NCI-H345 treated with DMSO at 0.1 percent for 48 hours (cell line): ENCODE results near the gene DHCR24.
"Not testable (repeated sequence)": the region's sequence is repeated elsewhere in the genome, so short reads cannot be mapped to it uniquely, and the experiment has no call there.

Source experiments
- DNase-seq: peaks from one replicate; lab custom pipeline; 2025; ENCODE audit not compliant: unreplicated experiment; lab: John Stamatoyannopoulos, UW

The DHCR24 gene

DNA sequence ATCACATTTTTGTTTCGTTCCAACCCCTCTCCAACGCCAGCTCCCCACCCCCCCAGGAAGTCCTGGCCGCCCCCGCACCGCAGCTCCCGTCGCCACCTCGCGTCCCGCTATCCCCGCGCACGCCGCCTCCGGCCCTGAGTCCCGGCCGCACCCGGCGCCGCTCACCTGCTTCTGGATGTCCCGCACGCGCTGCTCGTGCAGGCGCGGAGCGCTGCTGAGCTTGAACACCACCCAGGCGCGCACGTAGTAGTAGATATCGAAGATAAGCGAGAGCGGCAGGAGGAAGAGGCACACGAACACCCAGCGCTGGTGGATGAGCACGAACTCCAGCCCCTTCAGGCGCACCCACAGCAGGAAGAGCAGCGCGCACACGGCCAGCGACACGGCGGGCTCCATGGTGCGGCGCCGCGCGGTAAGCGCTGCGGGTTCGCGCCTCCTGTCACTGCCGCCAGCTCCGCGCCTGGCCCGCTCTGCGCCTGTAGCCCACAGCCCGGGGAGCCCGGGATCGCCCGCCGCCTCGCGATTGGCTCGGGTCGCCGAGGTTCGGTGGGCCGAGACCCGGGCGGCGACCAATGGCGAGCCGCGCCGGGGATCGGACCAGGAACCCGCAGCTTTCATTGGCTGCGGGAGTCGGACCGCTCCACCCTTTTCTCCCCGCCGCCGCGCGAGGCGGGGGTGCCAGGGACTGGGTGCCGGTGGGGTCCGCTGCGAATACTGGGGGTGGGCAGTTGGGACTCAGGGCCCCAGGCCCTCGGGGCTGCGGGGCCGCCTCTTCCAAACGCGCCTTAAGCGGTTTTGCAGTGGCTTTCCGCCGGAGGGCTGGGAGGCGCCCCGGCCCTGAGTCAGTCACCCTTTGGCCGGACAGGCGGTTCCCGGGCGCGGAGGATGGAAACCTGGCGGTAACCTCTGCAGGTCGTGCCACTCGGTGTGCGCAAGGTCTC is at the start of gene DHCR24:
DHCR24 (minus strand) TSS at position 472 of the 941 bp plus-strand sequence; CDS start at position 396, 76 bp downstream.
- peak; percentile 78 for DNase-seq

GRCh38 chr1:54936791-54937190 is 49.8 kb upstream of the DHCR24 start:
- DNase-seq = no peak

- DNase-seq = no peak
These were observed 47.9 kb upstream of the DHCR24 start for GRCh38 chr1:54934869-54935268.

DNA sequence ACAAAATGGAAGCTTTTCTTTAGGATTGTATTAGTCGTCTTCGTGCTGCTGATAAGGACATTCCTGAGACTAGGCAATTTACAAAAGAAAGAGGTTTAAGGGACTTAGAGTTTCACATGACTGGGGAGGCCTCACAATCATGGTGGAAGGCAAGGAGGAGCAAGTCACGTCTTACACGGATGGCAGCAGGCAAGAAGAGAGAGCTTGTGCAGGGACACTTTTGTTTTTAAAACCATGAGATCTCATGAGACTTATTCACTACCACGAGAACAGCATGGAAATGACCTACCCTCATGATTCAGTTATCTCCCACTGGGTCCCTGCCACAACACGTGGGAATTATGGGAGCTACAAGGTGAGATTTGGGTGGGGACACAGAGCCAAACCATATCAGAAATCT is 47.1 kb upstream of the DHCR24 start:
- not testable (repeated sequence) for DNase-seq

- no peak for DNase-seq
These were observed 44.4 kb upstream of the DHCR24 start for GRCh38 chr1:54931275-54931840.

DNA sequence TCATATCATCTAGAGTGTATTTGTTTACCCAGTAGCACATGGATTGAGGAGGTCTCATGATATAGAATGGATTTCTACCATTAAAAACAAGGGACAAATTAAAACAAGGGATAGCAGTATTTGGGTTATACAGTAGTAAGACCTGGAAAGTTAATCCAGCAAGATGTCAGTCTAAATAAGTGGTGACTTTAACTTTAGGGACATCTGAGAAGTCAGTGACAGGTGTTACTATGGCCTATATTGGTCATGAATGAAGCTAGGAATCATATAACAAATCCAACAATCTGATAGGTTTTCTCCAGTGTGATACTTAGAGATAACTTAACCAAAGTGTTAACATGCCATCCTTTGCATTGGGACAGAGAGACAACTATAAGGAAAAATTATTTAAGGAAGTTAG is 42.7 kb upstream of the DHCR24 start:
- no peak for DNase-seq

DNA sequence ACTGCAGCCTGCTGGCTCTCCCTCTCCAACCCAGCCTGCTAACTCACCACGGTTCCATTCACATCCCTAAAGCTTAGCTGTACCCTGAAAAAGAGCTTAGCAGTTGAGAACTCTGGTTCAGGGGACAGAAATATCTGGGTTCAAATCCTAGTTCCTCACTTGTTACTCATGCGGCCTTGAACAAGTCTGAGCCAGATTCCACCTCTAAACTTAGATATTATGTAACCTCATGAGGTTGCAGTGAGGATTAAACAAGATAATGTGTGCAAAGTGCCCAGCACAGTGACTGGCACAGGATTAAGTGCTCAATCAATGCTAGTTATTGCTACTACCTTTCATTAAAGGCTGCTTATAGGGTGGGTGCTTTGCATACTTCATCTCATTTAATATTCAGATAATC is 41.3 kb upstream of the DHCR24 start:
- DNase-seq = no peak

GRCh38 chr1:54927472-54928240 is 40.7 kb upstream of the DHCR24 start:
- DNase-seq = no peak

DNA sequence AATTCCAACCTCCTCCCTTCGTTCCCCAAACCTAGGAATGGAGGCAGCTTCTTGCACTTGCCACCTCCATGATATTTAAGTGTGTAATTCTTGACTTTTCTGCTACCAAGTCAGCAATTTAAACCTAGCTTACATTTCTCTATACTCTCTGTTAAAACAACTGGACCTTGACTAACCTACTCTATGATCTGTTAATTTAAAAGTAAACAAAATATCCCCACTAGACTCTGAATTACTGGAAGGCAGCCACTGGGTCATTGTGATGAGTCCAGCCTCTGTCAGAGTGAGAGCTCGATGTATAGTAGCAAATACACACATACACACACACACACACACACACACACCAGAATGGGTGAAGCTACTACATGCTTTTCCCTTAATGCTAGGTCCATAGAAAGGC is 40.0 kb upstream of the DHCR24 start:
- no peak for DNase-seq

DNA sequence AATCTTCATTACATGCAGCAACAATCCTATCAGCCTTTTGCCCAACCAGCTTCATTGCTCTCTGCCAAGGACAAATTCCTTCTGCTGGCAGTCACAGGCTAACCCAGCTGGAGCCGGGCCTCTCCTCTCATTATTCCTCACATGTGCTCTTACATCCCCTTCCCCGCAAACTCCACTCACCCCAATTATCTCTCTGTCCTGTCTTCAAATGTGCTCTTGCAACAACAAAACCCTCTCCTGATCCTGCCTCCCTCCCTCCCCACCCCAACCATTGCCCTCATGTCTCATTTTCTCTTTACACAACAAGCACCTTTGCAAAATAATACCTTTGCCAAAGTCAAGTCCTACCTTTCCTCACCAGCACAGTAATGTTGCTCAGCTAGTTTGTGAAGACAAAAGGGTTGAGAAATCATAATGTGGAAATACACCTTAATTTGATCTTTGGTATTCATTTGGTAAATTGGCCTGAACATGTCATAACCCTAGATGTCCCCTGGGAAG is 36.0 kb upstream of the DHCR24 start:
- DNase-seq = no peak

DNA sequence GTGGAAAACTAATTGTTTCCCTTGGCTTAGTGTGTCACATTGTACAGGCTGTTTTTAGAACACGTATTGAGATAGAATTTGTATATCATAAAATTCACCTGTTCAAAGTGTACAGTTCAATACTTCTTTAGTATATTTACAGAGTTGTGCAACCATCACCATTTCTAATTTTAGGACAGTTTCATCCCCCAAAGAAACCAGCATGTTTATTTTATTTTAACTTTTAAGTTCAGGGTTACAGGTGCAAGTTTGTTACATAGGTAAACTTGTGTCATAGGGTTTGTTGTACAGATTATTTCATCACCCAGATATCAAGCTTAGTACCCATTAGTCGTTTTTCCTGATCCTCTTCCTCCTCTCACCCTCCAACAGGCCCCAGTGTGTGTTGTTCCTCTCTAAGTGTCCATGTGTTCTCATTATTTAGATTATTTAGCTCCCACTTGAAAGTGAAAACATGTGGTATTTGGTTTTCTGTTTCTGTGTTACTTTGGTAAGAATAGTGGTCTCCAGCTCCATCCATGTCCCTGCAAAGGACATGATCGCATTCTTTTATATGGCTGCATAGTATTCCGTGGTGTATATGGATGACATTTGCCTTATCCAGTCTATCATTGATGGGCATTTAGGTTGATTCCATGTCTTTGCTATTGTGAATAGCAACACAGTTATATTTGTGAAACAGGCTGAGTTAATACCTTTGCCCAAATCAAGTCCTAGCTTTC is 35.2 kb upstream of the DHCR24 start:
- DNase-seq = no peak

DNA sequence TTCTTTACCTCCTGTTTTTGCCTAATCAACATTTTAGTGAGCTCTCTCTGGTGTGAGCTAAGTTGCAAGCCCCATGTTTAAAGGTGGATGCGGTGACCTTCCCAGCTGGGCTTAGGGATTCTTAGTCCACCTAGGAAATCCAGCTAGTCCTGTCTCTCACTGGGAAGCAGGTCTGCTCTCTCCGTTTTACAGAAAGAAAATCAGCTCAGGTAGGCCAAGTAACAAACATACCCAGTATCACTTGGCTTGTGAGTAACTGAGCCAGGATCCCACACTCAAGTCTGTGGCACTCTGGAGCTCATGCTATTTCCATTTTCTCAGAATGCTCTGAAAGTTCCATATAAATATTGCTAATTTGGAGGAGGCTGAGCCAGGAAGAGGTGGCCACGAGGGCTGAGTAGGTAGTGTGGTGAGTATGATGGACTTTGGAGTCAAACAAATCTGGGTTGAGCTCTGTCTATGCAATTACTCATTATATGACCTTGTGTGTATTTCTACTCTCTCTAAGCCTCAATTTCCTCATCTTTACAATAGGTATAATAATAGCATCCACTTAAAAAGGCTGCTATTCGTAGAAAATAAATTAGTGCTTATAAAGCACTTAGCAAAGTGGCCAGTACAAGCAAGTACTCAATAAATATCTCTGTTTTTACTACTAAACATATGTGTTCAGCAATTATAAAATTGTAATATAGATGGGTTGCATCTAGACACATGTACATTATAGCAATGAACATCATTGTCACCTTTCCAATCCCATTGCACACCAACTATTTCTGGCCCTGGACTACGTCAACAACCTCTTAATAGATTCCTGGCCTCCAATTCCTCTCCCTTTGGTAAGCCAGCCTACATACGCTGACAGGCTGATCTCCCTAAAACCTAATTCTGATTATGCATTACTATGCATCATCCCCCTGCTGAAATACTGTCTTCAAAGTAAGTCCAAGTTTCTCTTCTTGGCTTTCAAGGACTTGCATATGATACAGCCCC is 32.7 kb upstream of the DHCR24 start:
- DNase-seq = no peak

DNA sequence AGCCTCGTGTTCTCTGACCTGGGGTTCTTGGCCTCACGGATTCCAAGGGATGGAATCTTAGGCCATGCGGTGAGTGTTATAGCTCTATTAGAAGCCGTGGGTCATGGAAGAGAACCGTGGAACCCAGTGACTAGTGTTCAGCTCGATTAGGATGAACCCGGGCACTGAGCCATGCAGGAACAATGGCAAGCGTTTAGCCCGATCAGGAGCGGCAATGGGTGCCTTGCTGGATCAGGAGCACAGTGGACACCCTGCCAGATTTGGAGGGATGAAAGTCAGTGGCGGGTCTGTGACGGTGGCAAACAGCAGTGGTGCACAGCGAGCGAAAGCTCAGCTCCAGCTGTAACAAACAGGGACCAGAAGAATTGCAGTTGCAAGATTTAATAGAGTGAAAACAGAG is 24.1 kb upstream of the DHCR24 start:
- not testable (repeated sequence) for DNase-seq

DNA sequence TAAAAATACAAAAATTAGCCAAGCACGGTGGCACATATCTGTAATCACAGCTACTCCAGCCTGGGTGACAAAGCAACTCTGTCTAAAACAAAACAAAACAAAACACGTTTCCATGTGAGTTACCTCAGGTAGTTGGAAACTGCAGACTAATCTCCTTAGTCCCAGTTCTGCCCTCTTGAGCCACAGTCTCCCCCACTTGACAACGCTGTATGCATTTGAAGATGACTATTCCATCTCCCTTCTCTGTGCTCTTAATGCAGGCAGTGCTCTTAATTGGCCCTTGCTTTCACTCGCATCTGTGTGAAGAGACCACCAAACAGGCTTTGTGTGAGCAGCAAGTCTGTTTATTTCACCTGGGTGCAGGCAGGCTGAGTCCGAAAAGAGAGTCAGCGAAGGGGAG is 19.6 kb upstream of the DHCR24 start:
- DNase-seq = no peak

- no peak for DNase-seq
These were observed 17.6 kb upstream of the DHCR24 start for GRCh38 chr1:54904476-54905048.

- no peak for DNase-seq
These were observed 7.3 kb upstream of the DHCR24 start for GRCh38 chr1:54894271-54894670.

DNA sequence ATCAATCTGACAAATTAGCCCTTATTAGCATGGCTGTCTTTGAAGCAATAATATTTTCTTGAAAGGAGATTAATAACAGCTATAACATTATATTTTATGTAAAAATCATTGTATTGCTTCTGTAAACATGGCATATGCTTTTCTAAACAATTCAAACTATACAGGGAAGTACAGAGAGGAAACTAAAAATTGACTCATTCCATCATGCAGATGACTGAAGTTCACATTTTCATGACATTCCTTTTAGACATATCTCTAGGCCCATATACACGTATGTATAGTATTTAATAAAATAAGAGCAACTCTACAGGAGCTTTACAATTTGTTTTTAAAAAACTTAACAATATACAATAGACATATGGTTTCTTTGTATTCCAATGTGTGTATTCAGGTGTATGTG is 5.6 kb upstream of the DHCR24 start:
- no peak for DNase-seq

- no peak for DNase-seq
These were observed 2.2 kb upstream of the DHCR24 start for GRCh38 chr1:54889132-54889725.
